ENCODE measurements around the gene BRINP3. TPM values are rescaled to one million over a fixed set of nuclear protein-coding genes. Genes with fewer than 3 reads are reported as not detected.

BRINP3 gene
- polyA plus RNA-seq, 2 donors = 0.10 to 0.11 TPM

GRCh38 chr1:190098756-190099155, 378.9 kb downstream of the BRINP3 start:
- H3K27me3 ChIP-seq (ENCODE audit: control insufficient read depth in 1 of 2, insufficient read depth in 2 of 2, low read length in 2 of 2) = no peaks in the 10 kb centered on the region
- H3K4me3 ChIP-seq (ENCODE audit: low read depth in 1 of 2, low read length in 2 of 2) = no peak overlapping the region
- H3K27ac ChIP-seq (ENCODE audit: low read depth in 2 of 2, low read length in 1 of 2) = no peak overlapping the region
- WGBS, 2 donors = 87% methylated on average over 22 of the region's 22 CpGs
- H3K9me3 ChIP-seq (ENCODE audit: control insufficient read depth in 2 of 2, insufficient read depth in 1 of 2, low read depth in 1 of 2, low read length in 1 of 2) = peaks cover 0 to 2% of the 10 kb centered on the region in 2 donors
- H3K4me1 ChIP-seq (ENCODE audit: control insufficient read depth in 2 of 2, insufficient read depth in 2 of 2, low read length in 1 of 2) = no peaks in the 10 kb centered on the region
- H3K36me3 ChIP-seq (ENCODE audit: control insufficient read depth in 2 of 2, insufficient read depth in 2 of 2, low read length in 1 of 2) = no peaks in the 10 kb centered on the region

DNA sequence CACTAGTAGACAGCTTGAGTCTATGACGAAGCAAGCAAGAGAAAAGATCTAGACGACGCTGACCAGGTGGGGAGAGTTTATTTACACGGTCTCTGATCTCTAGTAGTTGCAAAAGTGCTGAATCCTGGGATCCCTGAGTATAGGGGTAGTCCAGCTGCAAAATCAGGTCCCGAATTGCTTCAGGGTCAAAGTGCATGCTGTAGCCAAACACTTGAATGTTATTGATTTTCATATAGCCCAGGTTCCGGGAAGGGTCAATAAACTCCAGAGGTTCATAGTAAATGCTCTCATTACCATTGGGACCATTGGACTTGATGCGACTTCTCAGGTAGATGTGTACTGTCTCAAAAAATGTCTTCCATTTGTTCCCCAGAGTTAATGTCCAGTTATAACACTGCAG, 379.6 kb downstream of the BRINP3 start:
- Histone ChIP-seq H3K4me3 (ENCODE audit: low read depth in 1 of 2, low read length in 2 of 2) (no peak overlapping the region), H3K4me1 (ENCODE audit: control insufficient read depth in 2 of 2, insufficient read depth in 2 of 2, low read length in 1 of 2) (no peaks in the 10 kb centered on the region), H3K27ac (ENCODE audit: low read depth in 2 of 2, low read length in 1 of 2) (no peak overlapping the region), H3K36me3 (ENCODE audit: control insufficient read depth in 2 of 2, insufficient read depth in 2 of 2, low read length in 1 of 2) (no peaks in the 10 kb centered on the region), H3K9me3 (ENCODE audit: control insufficient read depth in 2 of 2, insufficient read depth in 1 of 2, low read depth in 1 of 2, low read length in 1 of 2) (peaks cover 0 to 2% of the 10 kb centered on the region in 2 donors), H3K27me3 (ENCODE audit: control insufficient read depth in 1 of 2, insufficient read depth in 2 of 2, low read length in 2 of 2) (no peaks in the 10 kb centered on the region)
- WGBS, 2 donors = 83 to 84% methylated on average over 7 of the region's 7 CpGs

- Histone ChIP-seq H3K27ac (ENCODE audit: low read depth in 2 of 2, low read length in 1 of 2) (no peak overlapping the region), H3K27me3 (ENCODE audit: control insufficient read depth in 1 of 2, insufficient read depth in 2 of 2, low read length in 2 of 2) (no peaks in the 10 kb centered on the region), H3K9me3 (ENCODE audit: control insufficient read depth in 2 of 2, insufficient read depth in 1 of 2, low read depth in 1 of 2, low read length in 1 of 2) (peaks cover 0 to 2% of the 10 kb centered on the region in 2 donors), H3K4me3 (ENCODE audit: low read depth in 1 of 2, low read length in 2 of 2) (no peak overlapping the region), H3K36me3 (ENCODE audit: control insufficient read depth in 2 of 2, insufficient read depth in 2 of 2, low read length in 1 of 2) (no peaks in the 10 kb centered on the region), H3K4me1 (ENCODE audit: control insufficient read depth in 2 of 2, insufficient read depth in 2 of 2, low read length in 1 of 2) (no peaks in the 10 kb centered on the region)
- 91 to 96% methylated on average over 1 of the region's 1 CpG for WGBS, 2 donors
These were observed 382.1 kb downstream of the BRINP3 start for GRCh38 chr1:190095596-190095995.

- Histone ChIP-seq H3K36me3 (ENCODE audit: control insufficient read depth in 2 of 2, insufficient read depth in 2 of 2, low read length in 1 of 2) (no peaks in the 10 kb centered on the region), H3K27me3 (ENCODE audit: control insufficient read depth in 1 of 2, insufficient read depth in 2 of 2, low read length in 2 of 2) (no peaks in the 10 kb centered on the region), H3K9me3 (ENCODE audit: control insufficient read depth in 2 of 2, insufficient read depth in 1 of 2, low read depth in 1 of 2, low read length in 1 of 2) (no peaks in the 10 kb centered on the region), H3K4me3 (ENCODE audit: low read depth in 1 of 2, low read length in 2 of 2) (no peak overlapping the region), H3K27ac (ENCODE audit: low read depth in 2 of 2, low read length in 1 of 2) (no peak overlapping the region), H3K4me1 (ENCODE audit: control insufficient read depth in 2 of 2, insufficient read depth in 2 of 2, low read length in 1 of 2) (no peaks in the 10 kb centered on the region)
- WGBS, 2 donors = 66 to 75% methylated on average over 8 of the region's 8 CpGs
These were observed 393.1 kb downstream of the BRINP3 start for GRCh38 chr1:190084552-190084951.

- WGBS, 2 donors = 71 to 78% methylated on average over 2 of the region's 2 CpGs
- H3K4me1 ChIP-seq (ENCODE audit: control insufficient read depth in 2 of 2, insufficient read depth in 2 of 2, low read length in 1 of 2) = no peaks in the 10 kb centered on the region
- H3K4me3 ChIP-seq (ENCODE audit: low read depth in 1 of 2, low read length in 2 of 2) = no peak overlapping the region
- H3K36me3 ChIP-seq (ENCODE audit: control insufficient read depth in 2 of 2, insufficient read depth in 2 of 2, low read length in 1 of 2) = no peaks in the 10 kb centered on the region
- H3K9me3 ChIP-seq (ENCODE audit: control insufficient read depth in 2 of 2, insufficient read depth in 1 of 2, low read depth in 1 of 2, low read length in 1 of 2) = no peaks in the 10 kb centered on the region
- H3K27ac ChIP-seq (ENCODE audit: low read depth in 2 of 2, low read length in 1 of 2) = no peak overlapping the region
- H3K27me3 ChIP-seq (ENCODE audit: control insufficient read depth in 1 of 2, insufficient read depth in 2 of 2, low read length in 2 of 2) = no peaks in the 10 kb centered on the region
These were observed 409.4 kb downstream of the BRINP3 start for GRCh38 chr1:190068304-190068703.

DNA sequence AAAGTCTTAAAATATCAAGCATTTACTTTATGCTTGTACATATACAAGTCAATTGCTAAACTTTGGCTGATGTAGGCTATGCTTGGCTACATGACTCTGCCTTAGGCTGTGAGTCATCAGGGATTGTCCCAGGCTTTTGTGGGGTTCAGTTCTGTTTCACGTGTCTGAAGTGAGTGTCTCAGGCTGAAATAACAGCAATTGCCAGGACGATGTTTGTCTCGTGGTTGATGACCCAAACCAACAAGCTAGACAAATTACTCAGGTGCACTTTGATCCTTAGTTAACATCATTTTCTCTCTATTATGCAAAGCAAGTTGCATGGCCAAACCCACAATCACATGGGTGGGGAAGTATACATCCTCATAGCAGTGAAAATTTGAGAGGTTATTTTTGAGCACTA, 410.1 kb downstream of the BRINP3 start:
- H3K4me1 ChIP-seq (ENCODE audit: control insufficient read depth in 2 of 2, insufficient read depth in 2 of 2, low read length in 1 of 2) = no peaks in the 10 kb centered on the region
- H3K36me3 ChIP-seq (ENCODE audit: control insufficient read depth in 2 of 2, insufficient read depth in 2 of 2, low read length in 1 of 2) = no peaks in the 10 kb centered on the region

DNA sequence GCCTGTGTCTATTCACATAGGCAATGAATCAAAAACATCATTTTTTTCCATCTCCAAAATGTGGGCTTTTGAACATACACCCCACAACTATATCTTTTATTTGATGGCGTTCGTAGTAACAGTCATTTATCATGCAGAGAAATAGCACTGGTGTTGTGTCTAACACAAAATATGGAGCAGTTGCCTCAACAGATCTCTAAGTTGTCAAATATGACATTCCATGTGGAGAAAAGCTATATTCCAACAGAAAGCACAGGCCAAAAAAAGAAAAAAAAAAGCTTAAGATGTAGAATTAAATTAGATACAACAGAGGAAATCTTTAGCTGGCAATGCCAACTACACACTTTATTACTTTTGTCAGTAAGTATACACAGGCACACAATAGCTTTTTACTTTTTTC, 411.7 kb downstream of the BRINP3 start:
- no peak overlapping the region for H3K4me3 ChIP-seq (ENCODE audit: low read depth in 1 of 2, low read length in 2 of 2)
- no peaks in the 10 kb centered on the region for H3K9me3 ChIP-seq (ENCODE audit: control insufficient read depth in 2 of 2, insufficient read depth in 1 of 2, low read depth in 1 of 2, low read length in 1 of 2)
- no peaks in the 10 kb centered on the region for H3K4me1 ChIP-seq (ENCODE audit: control insufficient read depth in 2 of 2, insufficient read depth in 2 of 2, low read length in 1 of 2)
- H3K27ac ChIP-seq (ENCODE audit: low read depth in 2 of 2, low read length in 1 of 2) = no peak overlapping the region
- 87% methylated on average over 2 of the region's 2 CpGs for WGBS, 2 donors
- no peaks in the 10 kb centered on the region for H3K27me3 ChIP-seq (ENCODE audit: control insufficient read depth in 1 of 2, insufficient read depth in 2 of 2, low read length in 2 of 2)
- no peaks in the 10 kb centered on the region for H3K36me3 ChIP-seq (ENCODE audit: control insufficient read depth in 2 of 2, insufficient read depth in 2 of 2, low read length in 1 of 2)

More for the DNA sequence above, 410.1 kb downstream of the BRINP3 start:
- no peak overlapping the region for H3K27ac ChIP-seq (ENCODE audit: low read depth in 2 of 2, low read length in 1 of 2)
- H3K4me3 ChIP-seq (ENCODE audit: low read depth in 1 of 2, low read length in 2 of 2) = no peak overlapping the region
- WGBS, 2 donors = 48 to 64% methylated on average over 3 of the region's 3 CpGs
- H3K9me3 ChIP-seq (ENCODE audit: control insufficient read depth in 2 of 2, insufficient read depth in 1 of 2, low read depth in 1 of 2, low read length in 1 of 2) = no peaks in the 10 kb centered on the region
- H3K27me3 ChIP-seq (ENCODE audit: control insufficient read depth in 1 of 2, insufficient read depth in 2 of 2, low read length in 2 of 2) = no peaks in the 10 kb centered on the region

DNA sequence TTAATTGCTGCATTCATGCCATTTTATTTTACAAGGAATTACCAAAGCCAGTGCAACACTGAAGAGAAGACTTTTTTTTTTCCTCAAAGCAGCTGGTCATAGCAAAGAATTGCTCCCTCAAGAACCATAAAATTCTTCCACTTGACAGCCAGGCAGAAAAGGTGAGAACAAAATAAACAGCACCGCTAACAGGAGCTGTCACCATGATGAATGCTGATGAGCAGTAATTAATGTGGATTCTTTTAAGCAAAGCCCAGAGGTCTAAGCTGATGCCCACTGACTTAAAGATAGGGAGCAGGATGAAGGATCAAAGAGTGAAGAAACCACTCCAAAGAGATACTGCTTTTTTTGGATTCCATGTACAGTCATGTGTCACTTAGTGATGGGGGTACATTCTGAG, 428.4 kb downstream of the BRINP3 start:
- 38 to 55% methylated on average over 1 of the region's 1 CpG for WGBS, 2 donors
- no peak overlapping the region for H3K27ac ChIP-seq (ENCODE audit: low read depth in 2 of 2, low read length in 1 of 2)

More for the DNA sequence above, 428.4 kb downstream of the BRINP3 start:
- no peaks in the 10 kb centered on the region for H3K4me1 ChIP-seq (ENCODE audit: control insufficient read depth in 2 of 2, insufficient read depth in 2 of 2, low read length in 1 of 2)
- H3K4me3 ChIP-seq (ENCODE audit: low read depth in 1 of 2, low read length in 2 of 2) = no peak overlapping the region
- no peaks in the 10 kb centered on the region for H3K9me3 ChIP-seq (ENCODE audit: control insufficient read depth in 2 of 2, insufficient read depth in 1 of 2, low read depth in 1 of 2, low read length in 1 of 2)
- no peaks in the 10 kb centered on the region for H3K27me3 ChIP-seq (ENCODE audit: control insufficient read depth in 1 of 2, insufficient read depth in 2 of 2, low read length in 2 of 2)
- H3K36me3 ChIP-seq (ENCODE audit: control insufficient read depth in 2 of 2, insufficient read depth in 2 of 2, low read length in 1 of 2) = no peaks in the 10 kb centered on the region

Measured in esophagus (tissue), 2 donors.